NCI-H128 (cell line): ENCODE data around the gene NHLRC2.

Source experiments
- DNase-seq: peaks from one replicate; lab custom pipeline; 2025; ENCODE audit not compliant: unreplicated experiment; lab: John Stamatoyannopoulos, UW

The NHLRC2 gene

GRCh38 chr10:113858541-113858940, 4.1 kb downstream of the NHLRC2 start:
- DNase-seq, result no peak

- DNase-seq, result no peak
Measured at GRCh38 chr10:113859261-113859660, 4.8 kb downstream of the NHLRC2 start.

- DNase-seq, result no peak
Measured at GRCh38 chr10:113865901-113866300, 11.4 kb downstream of the NHLRC2 start.

- DNase-seq, result no peak
Measured at GRCh38 chr10:113866551-113867394, 12.3 kb downstream of the NHLRC2 start.

GRCh38 chr10:113867904-113868303, 13.4 kb downstream of the NHLRC2 start:
- no peak for DNase-seq

GRCh38 chr10:113869789-113870188, 15.3 kb downstream of the NHLRC2 start:
- DNase-seq, result no peak

- no peak for DNase-seq
Measured at GRCh38 chr10:113872139-113873030, 17.9 kb downstream of the NHLRC2 start.

GRCh38 chr10:113875212-113875611, 20.8 kb downstream of the NHLRC2 start:
- no peak for DNase-seq

- no peak for DNase-seq
Measured at GRCh38 chr10:113876461-113876860, 22.0 kb downstream of the NHLRC2 start.

- no peak for DNase-seq
Measured at GRCh38 chr10:113879691-113880090, 25.2 kb downstream of the NHLRC2 start.

GRCh38 chr10:113880236-113880635, 25.8 kb downstream of the NHLRC2 start:
- no peak for DNase-seq

GRCh38 chr10:113882240-113882639, 27.8 kb downstream of the NHLRC2 start:
- no peak for DNase-seq

GRCh38 chr10:113889911-113890310, 35.5 kb downstream of the NHLRC2 start:
- DNase-seq, result no peak

GRCh38 chr10:113890769-113891168, 36.3 kb downstream of the NHLRC2 start:
- DNase-seq, result no peak

GRCh38 chr10:113891476-113891875, 37.0 kb downstream of the NHLRC2 start:
- DNase-seq, result no peak

- no peak for DNase-seq
Measured at GRCh38 chr10:113893570-113893969, 39.1 kb downstream of the NHLRC2 start.

- no peak for DNase-seq
Measured at GRCh38 chr10:113894581-113894980, 40.1 kb downstream of the NHLRC2 start.

GRCh38 chr10:113895018-113895417, 40.6 kb downstream of the NHLRC2 start:
- no peak for DNase-seq

- no peak for DNase-seq
Measured at GRCh38 chr10:113897693-113898618, 43.5 kb downstream of the NHLRC2 start.

- DNase-seq, result no peak
Measured at GRCh38 chr10:113899952-113900598, 45.6 kb downstream of the NHLRC2 start.
